ENCODE data around the gene LRRC1.

The LRRC1 gene

DNA sequence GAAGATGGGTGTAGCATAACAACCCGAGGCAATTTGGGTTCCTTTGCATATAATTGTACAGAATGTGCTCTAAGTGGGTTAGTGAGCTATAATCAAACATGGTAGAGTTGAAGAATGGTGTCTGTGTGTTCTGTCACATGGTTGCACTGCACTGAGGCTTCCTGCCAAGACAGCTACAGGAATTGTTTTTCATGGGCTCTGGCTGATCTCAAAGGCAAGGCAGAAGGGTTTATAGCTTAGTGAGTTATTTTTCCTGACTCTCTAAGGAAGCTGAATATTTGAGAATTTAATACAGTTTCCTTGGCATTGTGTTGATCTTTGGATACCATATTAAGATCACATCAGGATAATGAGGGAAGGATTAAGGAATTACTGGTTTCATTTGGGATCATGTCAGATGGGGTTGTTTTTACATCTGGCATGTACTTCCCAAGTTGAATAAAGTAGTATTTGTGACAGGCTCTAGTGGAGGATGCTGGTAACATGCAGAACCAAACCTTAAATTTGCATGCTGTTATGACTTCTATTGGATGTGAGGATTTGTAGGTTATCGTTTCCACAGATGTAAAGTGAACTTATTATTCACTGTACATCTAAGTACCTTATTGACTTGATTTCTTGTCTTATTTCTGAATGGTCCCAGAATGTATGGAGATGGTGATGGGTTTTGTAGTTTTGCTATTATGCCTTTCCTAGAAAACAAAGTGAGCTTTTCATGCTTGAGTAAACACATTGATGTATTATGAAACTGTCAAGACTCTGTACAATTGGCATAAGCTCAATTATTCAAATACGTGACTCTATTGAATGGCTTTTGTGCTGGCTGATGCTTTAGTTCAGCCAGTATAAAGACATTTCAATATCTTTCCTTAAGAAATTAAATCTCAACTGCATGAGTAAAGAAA lies 43.3 kb downstream of the LRRC1 start:
- no peak overlapping the region for H3K27ac ChIP-seq (ENCODE audit: low read length)
- H3K4me2 ChIP-seq (ENCODE audit: insufficient read depth, low read length): no peak overlapping the region
- H3K9me3 ChIP-seq (ENCODE audit: insufficient read depth, low read length, severe bottlenecking): peaks cover 13% of the 10 kb centered on the region
- no peak overlapping the region for H2AFZ ChIP-seq (ENCODE audit: low read depth, low read length)
- H3K36me3 ChIP-seq (ENCODE audit: insufficient read depth, low read length): peaks cover 6% of the 10 kb centered on the region; the same call in 1 of the 2 replicates
- TF ChIP-seq, protein P1, sequence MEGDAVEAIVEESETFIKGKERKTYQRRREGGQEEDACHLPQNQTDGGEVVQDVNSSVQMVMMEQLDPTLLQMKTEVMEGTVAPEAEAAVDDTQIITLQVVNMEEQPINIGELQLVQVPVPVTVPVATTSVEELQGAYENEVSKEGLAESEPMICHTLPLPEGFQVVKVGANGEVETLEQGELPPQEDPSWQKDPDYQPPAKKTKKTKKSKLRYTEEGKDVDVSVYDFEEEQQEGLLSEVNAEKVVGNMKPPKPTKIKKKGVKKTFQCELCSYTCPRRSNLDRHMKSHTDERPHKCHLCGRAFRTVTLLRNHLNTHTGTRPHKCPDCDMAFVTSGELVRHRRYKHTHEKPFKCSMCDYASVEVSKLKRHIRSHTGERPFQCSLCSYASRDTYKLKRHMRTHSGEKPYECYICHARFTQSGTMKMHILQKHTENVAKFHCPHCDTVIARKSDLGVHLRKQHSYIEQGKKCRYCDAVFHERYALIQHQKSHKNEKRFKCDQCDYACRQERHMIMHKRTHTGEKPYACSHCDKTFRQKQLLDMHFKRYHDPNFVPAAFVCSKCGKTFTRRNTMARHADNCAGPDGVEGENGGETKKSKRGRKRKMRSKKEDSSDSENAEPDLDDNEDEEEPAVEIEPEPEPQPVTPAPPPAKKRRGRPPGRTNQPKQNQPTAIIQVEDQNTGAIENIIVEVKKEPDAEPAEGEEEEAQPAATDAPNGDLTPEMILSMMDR (IDR thresholded peaks at IDR 0.05; ENCODE audit: borderline replicate concordance, extremely low read depth, low read length, poor library complexity, severe bottlenecking): no peak
- TF ChIP-seq EZH2 (IDR thresholded peaks at IDR 0.05; ENCODE audit: borderline replicate concordance, low read depth, low read length, severe bottlenecking): no peak
- no peaks in the 10 kb centered on the region for H3K27me3 ChIP-seq (ENCODE audit: insufficient read depth, low read length, poor library complexity)
- peaks cover 91% of the 10 kb centered on the region for H3K79me2 ChIP-seq (ENCODE audit: insufficient read depth, low read length)
- ATAC-seq (ENCODE audit: insufficient read depth, low read depth) (no peak; the same call in 2 of the 3 replicates), DNase-seq (no peak)
- H4K20me1 ChIP-seq (ENCODE audit: insufficient read depth, low read length): peaks cover 6% of the 10 kb centered on the region
- H3K4me1 ChIP-seq (ENCODE audit: insufficient read depth, low read length): peaks cover 9% of the 10 kb centered on the region
- no peak overlapping the region for H3K9ac ChIP-seq (ENCODE audit: low read depth, low read length)
- H3K4me3 ChIP-seq (ENCODE audit: low read depth in 1 of 2, low read length in 2 of 2): no peak overlapping the region

GRCh38 chr6:53840027-53840426 lies 45.2 kb downstream of the LRRC1 start:
- Histone ChIP-seq H3K4me3 (ENCODE audit: low read depth in 1 of 2, low read length in 2 of 2) (no peak overlapping the region), H2AFZ (ENCODE audit: low read depth, low read length) (no peak overlapping the region), H3K27me3 (ENCODE audit: insufficient read depth, low read length, poor library complexity) (no peaks in the 10 kb centered on the region), H4K20me1 (ENCODE audit: insufficient read depth, low read length) (peaks cover 7% of the 10 kb centered on the region), H3K4me1 (ENCODE audit: insufficient read depth, low read length) (peaks cover 28% of the 10 kb centered on the region), H3K79me2 (ENCODE audit: insufficient read depth, low read length) (peaks cover 92% of the 10 kb centered on the region), H3K4me2 (ENCODE audit: insufficient read depth, low read length) (no peak overlapping the region), H3K9ac (ENCODE audit: low read depth, low read length) (no peak overlapping the region), H3K27ac (ENCODE audit: low read length) (no peak overlapping the region), H3K9me3 (ENCODE audit: insufficient read depth, low read length, severe bottlenecking) (peaks cover 13% of the 10 kb centered on the region), H3K36me3 (ENCODE audit: insufficient read depth, low read length) (peaks cover 9% of the 10 kb centered on the region; the same call in 1 of the 2 replicates)
- no peak for DNase-seq
- TF ChIP-seq EZH2 (IDR thresholded peaks at IDR 0.05; ENCODE audit: borderline replicate concordance, low read depth, low read length, severe bottlenecking): no peak
- TF ChIP-seq, protein P1 (IDR thresholded peaks at IDR 0.05; ENCODE audit: borderline replicate concordance, extremely low read depth, low read length, poor library complexity, severe bottlenecking): no peak
- no peak for ATAC-seq (ENCODE audit: insufficient read depth, low read depth)

DNA sequence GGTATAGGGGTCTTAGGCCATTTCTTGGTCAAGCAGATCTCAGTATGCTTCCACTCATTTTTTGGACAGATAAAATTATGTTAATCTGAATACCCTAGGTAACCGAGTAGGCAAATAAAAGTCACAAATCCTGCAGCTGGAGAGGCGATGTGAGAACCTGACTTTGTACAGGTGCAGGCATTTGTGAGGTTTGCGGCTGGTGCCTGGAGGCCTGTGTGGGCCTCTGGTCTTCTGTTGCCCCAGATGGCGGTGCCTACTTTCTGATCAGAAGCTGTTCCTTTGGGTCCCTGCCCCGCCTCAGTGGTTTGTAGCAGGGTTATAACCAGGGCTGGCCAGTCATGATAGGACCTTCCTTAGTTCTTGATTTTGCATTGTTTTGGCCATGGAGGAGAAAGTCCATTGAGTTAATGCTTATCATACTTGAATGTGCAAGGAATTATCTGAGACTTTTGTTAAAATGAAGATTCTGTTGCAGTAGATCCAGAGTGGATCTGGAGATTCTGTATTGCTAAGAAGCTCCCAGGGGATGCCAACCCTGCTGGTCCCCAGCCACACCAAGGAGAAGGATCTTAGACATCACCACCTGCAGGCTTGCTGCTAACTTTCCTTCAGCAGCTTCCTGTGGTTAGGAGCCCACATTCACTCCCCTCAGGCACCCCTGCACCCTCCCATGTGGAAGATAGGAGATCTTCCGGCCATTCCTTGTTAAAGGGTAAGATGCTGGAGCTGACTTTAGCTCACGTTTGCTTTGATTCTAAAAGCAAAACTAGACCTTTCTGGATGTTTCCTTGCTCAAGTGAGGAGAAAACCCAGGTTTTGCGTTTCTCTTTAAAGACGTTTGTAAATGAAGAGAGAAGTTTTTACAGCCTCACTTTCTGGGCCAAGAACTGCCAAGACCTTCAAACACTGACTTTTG lies 50.7 kb downstream of the LRRC1 start:
- peaks cover 15% of the 10 kb centered on the region for H3K36me3 ChIP-seq (ENCODE audit: insufficient read depth, low read length)
- peaks cover 2% of the 10 kb centered on the region; the same call in 1 of the 2 replicates for H4K20me1 ChIP-seq (ENCODE audit: insufficient read depth, low read length)
- ATAC-seq (ENCODE audit: insufficient read depth, low read depth): peak; percentile 85
- H3K79me2 ChIP-seq (ENCODE audit: insufficient read depth, low read length): peaks cover 81% of the 10 kb centered on the region
- H3K27me3 ChIP-seq (ENCODE audit: insufficient read depth, low read length, poor library complexity): no peaks in the 10 kb centered on the region
- no peak overlapping the region; a peak in 1 of 4 replicates for H3K4me3 ChIP-seq (ENCODE audit: low read depth in 1 of 2, low read length in 2 of 2)
- peak overlapping the region; percentile 35; the same call in 1 of the 2 replicates for H3K9ac ChIP-seq (ENCODE audit: low read depth, low read length)
- H3K4me1 ChIP-seq (ENCODE audit: insufficient read depth, low read length): peaks cover 53% of the 10 kb centered on the region
- peaks cover 3% of the 10 kb centered on the region for H3K9me3 ChIP-seq (ENCODE audit: insufficient read depth, low read length, severe bottlenecking)
- DNase-seq: peak; percentile 81
- TF ChIP-seq, protein P1 (IDR thresholded peaks at IDR 0.05; ENCODE audit: borderline replicate concordance, extremely low read depth, low read length, poor library complexity, severe bottlenecking): no peak
- no peak for TF ChIP-seq EZH2 (IDR thresholded peaks at IDR 0.05; ENCODE audit: borderline replicate concordance, low read depth, low read length, severe bottlenecking)
- peak overlapping the region; percentile 82 for H3K27ac ChIP-seq (ENCODE audit: low read length)
- peak overlapping the region; percentile 48 for H3K4me2 ChIP-seq (ENCODE audit: insufficient read depth, low read length)
- no peak overlapping the region for H2AFZ ChIP-seq (ENCODE audit: low read depth, low read length)

All from DND-41 (cell line).